HG03460 (cell line): ENCODE measurements around the gene PCCA.

ENCODE experiments used
- ATAC-seq: cut with Tn5 transposase; IDR thresholded peaks from one replicate; pipeline ENCODE4 v1.9.1; 2021; ENCODE audit not compliant: unreplicated experiment

PCCA gene

DNA sequence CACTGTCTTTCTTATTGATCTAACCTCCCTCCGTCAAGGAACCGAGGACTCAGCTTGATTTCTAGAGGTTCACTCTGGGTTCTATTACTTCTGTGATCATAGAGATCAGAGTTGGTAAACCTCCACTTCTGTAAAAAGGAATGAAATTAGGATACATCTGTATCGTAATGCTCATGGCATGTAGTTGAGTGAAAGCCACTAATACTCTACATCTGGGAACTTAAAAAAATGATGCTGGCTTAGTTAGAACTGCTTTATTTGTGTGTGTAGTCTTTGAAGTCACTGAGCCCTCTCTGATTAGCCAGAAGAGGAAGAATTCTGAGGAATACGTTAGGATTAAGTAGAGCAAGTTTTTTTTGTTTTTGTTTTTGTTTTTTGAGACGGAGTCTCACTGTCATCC is 358.9 kb downstream of the PCCA start:
- ATAC-seq, result no peak

DNA sequence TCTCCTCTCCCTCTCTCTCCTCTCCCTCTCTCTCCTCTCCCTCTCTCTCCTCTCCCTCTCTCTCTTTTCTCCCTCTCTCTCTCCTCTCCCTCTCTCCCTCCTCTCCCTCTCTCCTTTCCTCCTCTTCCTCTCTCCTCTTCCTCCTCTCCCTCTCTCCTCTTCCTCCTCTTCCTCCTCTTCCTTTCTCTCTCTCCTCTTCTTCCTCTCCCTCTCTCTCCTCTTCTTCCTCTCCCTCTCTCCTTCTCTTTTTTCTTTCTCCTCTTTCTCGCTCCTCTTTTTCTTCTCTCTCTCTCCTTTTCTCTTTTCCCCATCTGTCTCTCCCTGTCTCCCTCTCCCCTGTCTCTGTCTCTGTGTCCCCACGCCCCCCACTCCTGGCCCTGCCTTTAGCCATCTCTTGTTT is 363.0 kb downstream of the PCCA start:
- no peak for ATAC-seq

DNA sequence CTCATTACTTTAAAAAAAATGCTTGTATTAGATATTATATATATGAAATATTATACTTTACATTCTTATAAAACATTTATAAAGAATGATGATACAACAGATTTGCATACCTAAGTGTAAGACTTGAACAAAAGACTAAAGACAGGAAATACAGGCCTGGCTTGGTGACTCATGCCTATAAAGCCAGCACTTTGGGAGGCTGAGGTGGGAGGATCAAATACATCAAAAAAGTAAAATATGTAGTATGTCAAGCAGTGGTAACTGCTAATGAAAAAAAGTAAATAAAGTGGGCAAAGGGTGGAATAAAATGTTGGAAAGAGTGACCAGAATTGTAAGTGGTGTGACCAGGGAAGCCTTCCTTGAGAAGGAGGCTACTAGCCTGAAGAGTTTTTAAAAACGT is 366.0 kb downstream of the PCCA start:
- ATAC-seq, result no peak

DNA sequence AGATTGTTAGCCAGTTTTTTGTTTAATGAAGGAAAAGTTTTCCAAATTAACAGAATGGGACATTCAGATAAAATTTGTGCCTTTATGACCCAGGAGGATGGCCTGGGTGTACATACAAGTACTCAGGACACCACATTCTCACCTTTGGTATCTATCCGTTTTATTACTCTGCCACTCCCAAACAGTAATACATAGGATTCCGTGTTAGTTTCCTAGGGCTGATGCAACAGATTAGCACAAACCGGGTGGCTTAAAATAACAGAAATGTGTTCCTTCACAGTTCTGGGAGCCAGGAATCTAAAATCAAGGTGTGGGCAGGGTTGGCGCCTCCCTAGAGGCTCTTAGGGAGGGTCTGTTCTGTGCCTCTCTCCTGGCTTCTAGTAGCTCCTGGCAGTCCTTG is 369.8 kb downstream of the PCCA start:
- ATAC-seq, result no peak

DNA sequence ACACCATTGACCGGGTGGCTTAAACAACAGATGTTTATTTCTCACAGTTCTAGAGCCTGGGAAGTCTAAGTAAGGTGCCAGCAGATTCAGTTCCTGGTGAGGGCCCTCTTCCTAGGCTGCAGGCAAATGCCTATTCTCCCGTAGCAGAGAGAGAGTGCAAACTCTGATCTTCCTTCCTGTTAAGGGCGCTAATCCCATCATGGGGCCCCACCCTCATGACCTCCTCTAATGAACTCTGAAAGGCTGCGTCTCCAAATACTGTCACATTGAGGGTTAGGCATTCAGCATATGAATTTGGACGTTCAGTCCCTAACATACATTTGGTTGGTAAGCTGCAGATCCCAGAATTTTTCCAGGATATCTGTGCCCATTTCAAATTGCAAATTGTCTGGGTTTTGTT is 370.9 kb downstream of the PCCA start:
- no peak for ATAC-seq

DNA sequence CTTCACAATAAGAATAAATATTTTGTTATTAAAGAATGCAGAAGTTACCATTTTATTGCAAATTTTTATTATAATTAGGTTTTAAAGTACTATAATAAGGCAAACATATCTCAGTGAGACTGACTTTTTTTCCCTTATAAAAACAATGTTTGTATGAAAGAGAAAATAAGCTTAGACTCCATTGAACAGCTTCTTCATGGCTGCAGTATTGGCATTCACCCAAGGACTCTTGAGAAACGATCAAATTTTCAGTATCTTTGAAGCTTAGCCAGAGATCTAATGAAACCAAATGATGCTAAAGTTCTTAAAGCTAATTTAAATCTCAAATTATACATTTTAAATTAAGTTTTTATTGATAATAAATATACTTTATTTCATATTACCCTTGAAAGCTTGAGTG is 371.4 kb downstream of the PCCA start:
- ATAC-seq, result no peak

DNA sequence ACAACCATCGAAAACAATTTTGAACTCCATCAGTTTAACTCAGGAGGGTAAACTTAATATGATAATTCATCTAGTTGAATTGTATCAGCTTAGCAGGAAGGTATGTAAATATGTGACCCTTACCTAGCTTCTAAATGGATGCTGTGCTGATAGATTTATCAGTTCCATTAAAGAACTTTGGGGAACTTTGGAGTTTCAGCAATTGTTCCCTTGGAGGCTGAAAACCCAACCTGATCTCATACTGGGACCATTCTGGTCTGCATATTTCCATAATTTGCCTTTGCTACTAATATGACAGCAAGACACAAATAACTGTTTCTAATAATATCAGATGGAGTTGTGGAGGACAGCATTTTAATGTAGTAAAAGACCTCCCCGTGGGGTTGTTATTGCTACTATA is 371.9 kb downstream of the PCCA start:
- ATAC-seq, result no peak

DNA sequence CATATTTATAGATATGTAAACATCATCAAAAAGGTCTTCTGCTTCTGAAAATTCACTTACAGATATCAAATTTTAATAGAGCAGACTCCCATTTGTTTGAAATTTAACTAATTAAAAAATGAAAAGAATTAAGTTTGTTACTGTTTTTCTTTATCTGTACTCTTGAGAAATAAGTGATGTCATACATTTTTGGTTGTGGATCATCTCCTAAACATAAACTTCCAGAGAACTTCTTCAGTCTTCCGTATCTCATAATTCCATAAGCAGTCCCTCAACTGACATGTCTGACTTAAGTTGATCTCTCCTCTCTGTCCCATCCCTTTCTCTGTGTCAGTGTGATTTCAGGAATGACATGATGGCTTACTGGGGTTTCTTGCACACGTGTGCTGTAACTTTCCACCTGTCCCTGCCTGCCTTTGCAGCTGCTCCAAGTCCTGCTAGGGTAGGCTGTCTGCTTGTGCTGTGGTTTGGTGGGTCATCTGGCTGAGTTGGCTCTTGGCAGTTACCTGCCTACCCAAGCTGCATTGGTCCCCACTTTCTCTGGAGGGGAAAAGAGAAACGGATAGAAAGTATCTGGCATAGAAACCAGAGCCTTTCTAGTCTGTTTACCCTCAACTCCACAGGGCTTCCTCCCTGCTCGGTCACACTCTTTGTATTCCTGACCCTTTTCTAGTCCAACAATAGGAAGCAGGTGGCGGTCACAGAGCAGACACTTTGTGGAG is 372.6 kb downstream of the PCCA start:
- ATAC-seq, result no peak

DNA sequence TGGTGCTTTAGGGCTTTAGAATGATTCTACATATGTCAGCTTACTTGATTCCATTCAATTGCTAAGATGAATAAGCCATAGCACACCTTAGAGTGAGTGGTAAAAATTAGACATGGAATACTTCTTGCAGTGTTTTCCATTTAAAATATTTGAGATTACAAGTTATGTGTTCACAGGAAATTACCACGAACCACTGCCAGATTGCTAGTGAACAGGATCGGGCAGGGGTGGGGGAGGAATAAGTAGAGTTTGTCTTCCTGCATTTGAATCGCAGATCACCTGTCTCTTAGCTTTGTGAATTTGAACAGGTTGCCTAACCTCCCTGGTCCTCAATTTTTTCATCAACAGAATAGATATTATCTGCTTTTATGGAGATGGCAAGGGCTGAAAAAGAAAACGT is 375.1 kb downstream of the PCCA start:
- ATAC-seq, result no peak

DNA sequence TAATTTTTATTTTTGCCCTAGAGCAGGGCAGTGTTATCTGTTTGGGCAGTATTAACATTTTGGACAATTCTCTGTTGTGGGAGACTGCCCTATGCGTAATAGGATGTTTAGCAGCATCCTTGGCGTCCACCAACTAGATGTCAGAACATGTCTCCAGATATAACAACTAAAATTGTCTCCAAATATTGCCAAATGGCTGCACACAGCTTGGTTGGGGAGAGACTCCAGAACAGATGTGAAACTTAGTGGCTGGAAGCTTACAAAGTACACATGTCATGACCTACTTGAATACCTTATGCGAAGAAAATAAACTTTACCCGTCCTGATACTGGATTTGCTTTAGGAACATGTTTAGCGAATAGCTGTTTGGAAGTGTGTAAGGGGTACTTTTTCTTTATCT is 376.7 kb downstream of the PCCA start:
- no peak for ATAC-seq

DNA sequence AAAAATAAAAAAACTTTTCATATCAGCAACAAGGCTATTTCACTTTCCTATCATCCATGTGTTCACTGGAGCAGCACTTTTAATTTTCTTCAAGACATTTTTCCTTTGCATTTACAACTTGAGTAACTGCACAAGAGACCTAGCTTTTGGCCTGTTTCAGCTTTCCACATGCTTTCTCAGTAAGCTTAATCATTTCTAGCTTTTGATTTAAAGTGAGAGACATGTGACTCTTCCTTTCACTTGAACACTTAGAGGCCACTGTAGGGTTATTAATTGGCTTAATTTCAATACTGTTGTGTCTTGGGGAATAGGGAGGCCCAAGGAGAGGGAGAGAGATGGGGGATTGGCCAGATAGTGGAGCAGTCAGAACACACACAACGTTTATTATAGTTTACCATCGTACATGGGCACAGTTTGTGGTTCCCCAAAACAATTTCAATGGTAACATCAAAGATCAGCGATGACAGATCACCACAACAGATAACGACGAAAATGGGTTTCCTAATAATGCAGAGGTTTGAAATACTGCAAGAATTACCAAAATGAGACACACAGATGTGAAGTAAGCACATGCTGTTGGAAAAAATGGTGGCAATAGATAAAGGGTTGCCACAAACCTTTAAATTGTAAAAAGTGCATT is 382.1 kb downstream of the PCCA start:
- ATAC-seq, result no peak

DNA sequence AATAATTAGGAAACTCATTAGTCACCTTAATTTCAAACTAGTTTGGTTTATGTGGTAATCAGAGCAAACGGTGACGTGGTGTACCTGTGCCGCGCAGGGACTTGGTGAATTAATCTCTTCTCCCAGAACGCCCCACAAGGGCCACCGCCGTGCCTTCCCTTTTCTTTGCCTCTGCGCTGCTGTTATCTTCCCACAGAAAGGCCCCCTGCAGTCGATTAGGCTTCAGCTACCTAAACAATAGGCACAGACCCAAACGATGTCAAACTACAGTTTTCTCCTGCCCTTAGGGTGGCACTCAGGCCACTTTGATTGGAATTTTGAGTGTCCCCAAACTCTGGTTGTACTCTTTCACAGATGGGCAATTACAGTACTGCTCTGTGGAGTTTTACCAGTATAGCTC is 384.2 kb downstream of the PCCA start:
- ATAC-seq, result no peak

DNA sequence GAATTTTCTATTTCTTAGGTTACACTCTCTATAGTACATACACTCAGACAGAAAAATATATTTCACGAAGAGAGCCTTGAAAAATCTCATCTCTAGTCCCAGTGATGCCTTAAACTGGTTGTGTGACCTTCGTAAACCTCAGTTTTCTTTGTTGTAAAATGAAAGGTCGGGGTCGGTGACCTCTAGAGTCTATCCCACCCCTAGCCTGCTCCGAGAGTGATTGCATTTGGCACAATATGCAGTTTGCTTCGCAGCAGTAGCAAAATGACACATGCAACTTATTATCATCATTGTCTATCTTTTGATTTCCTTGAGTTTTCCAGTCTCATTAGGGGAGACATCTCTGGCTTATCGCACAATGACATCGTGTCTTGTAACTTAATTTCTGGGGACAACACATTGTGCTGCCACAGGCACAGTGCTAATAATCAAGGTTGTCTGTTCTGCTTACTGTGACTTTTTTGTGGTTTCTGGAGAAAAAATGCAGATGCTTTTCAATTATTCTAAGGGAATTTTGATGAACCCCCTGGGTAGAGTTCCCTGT is 384.7 kb downstream of the PCCA start:
- ATAC-seq, result no peak

DNA sequence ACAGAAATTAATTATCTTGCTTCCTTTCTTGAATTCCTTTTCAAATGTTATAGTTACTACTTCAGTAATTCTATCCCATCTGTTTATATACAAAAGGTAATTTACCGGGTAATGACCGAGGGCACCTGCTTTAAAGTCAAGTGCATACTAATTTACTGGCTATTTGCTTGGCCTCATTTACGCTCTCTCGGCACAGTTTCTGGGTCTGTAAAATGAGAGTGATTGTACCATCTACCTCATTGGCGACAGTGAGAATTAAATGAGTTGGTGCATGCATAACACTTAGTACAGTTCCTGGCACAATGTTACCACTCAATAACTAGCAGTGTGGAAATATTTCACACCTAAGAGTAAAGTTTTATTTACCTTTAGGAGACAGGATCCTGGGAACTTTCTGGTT is 388.1 kb downstream of the PCCA start:
- ATAC-seq, result no peak

DNA sequence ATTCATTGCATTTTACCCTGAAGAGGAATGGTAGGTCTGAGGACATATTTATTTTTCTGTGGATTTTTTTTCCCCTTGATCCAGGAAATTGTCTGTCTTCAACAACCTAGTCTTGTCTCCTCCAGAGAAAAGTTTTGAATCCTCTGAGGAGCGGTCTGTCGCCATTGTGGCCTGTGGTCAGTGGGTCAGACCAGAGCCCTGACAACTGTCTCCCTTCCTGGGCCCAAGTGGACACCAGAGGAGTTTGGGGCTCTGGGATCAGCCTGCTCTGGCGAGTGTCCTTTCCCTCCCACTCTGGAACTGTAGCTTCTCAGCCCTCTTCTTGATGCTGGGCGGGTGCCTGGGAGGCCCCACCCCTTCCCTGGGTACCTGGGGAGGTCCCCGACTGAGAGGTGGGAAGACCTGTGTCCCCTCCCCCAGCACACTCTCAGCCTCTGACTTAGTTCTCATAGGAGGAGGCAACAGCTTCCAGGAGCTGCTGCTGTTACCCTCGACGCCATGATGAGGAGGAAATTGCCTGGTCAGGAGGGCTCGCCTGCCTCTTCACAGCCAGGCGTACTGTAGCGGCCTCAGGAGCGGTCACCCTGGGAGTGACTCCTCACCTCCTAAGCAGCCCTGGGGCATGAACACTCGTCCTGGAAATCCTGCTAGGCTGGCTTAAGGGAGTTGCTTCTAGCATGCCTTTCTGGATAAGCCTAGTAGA is 389.4 kb downstream of the PCCA start:
- ATAC-seq, result no peak

DNA sequence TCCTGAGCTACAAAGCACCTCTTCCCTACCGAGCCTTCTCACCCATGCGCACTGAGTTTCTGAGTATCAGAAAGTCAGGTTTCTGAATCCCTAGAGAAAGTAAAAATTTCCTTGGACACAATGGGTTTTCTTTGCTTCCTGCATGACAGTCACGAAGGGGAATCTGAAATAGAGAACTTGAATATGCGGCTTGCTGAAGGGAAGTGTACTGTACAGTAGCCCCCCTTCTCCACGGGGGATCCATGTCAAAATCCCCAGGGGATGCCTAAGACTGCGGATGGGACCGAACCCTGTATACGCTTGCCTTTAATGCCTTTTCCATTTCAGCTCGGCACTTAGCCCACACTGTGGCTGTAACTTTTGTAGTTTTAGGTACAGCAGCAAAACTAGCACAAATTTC is 391.8 kb downstream of the PCCA start:
- no peak for ATAC-seq

DNA sequence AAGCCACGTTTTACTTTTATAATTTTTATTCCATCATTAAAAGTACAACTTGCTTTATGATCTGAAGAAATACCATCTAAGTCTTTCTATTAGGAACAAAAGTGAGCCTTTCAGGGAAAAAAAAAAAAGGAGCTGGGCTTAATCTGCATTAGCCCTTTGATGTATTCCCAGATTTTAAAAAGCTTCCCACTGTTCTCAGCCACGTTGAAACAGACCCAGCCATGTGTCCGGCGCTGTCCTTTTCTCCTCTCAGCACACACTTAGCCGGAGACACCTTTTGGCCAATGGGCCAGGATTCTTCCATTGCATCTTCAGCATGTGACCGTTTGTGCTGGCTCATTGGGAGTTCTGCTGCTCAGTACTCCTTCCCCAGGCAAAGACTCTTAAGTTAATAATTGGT is 394.2 kb downstream of the PCCA start:
- ATAC-seq, result no peak

DNA sequence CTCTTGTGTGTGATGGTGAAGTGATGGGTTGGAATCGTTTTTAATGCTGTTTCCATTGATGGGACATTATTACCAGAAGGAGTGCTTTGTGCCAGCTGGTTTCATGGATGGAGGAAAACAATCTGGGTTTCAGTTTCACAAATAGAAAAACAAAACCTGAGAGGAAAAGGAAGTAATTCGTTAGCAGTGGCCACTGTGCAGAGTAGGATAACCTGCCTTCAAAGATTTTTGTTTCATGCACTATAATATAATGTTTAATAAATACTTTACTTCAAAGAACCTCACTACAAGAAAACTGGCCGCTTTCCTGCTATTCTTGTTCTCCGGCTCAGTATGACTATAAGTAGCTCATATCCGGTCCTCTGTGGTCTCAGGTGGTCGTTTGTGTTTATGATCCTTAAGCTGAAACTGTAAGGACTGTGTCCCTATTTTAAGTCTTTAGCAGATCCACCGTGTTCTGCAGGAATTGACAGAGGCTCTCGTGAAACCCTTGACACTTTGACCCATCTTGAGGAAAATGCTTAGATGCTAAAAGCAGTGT is 395.0 kb downstream of the PCCA start:
- no peak for ATAC-seq

DNA sequence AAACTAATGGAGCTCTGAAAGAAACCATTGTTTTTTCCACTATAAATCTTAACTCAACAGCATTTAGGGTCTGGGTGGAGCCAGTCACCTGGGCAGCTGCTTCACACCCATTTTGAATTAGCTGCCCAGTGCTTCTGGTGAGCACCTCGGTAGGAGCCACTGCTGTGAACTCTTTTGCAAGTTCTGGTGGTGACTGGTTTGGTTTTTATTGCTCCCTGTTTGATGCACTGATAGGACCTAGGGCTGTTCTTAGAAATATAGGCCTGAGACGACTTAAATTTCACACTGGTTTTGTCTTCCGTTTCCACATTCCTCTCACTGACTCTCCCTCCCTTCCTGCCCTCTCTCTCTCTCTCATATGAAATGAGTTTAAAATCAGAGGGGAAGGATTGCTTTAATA is 395.8 kb downstream of the PCCA start:
- ATAC-seq, result no peak

DNA sequence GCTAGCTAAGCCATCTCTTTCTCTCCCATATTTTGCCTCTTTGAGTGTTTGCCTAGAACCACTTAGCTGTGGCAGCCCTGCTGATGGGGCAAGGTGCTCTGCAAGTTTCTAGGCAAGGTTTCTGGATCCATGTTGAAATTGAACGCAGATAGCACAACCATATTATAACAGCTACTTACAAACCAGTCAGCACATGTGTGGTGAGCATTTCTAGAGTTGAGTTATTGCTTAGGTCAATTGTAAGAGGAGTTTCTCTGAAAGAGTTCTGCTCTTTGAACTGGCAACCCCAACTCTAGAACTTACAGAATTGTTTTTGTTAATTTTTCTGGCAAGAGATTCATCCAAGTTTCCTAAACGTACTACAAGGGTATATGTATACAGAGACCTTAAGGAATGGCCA is 396.4 kb downstream of the PCCA start:
- ATAC-seq, result no peak

DNA sequence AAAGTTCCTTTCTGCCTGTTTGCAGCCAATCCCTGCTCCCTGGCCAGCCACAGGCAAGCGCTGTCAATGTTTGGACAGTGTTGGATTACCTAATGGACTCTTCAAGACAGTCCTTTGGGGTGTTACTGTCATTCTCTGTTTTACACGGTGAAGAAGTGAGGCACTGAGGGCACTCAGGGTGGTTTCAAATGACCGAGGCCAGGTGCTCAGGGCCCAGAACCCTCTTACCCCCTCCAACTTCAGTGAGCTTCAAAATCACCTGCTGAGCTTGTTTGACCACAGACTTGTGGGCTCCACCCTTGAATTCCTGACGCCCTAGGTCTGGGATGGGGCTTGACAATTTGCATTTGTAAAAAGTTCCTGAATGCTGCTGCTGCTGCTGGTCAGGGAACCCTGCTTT is 401.8 kb downstream of the PCCA start:
- ATAC-seq, result no peak
